GM21360 (cell line): ENCODE data around the gene TCEA3.
"Not testable (repeated sequence)": the region's sequence is repeated elsewhere in the genome, so short reads cannot be mapped to it uniquely, and the experiment has no call there.

ENCODE experiments used
- ATAC-seq: cut with Tn5 transposase; IDR thresholded peaks from one replicate; pipeline ENCODE4 v1.9.1; 2021; ENCODE audit warnings: mild to moderate bottlenecking, moderate library complexity; ENCODE audit not compliant: unreplicated experiment

TCEA3 gene

DNA sequence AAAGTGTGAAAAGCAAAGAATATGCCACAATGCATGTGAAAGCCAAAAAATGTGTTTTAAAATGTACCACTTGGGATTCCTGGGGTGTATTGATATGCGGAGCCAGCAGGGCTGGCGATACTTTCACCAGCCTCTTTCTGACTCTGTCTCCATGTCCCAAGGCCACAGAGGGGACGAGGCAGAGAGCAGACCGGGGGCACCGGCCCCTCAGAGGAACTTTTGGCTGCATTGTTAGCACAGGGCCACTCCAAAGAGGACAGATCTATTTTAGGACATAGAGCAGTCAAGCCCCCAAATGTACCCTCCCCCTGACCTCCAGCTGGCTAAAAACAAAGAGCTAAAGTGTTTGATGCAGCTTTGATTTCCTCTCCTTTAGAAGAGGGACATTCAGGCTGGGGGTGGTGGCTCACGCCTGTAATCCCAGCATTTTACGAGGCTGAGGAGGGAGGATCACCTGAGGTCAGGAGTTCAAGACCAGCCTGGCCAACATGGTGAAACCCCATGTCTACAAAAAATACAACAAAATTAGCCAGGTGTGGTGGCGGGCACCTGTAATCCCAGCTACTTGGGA lies 29.3 kb downstream of the TCEA3 start:
- ATAC-seq, result no peak

DNA sequence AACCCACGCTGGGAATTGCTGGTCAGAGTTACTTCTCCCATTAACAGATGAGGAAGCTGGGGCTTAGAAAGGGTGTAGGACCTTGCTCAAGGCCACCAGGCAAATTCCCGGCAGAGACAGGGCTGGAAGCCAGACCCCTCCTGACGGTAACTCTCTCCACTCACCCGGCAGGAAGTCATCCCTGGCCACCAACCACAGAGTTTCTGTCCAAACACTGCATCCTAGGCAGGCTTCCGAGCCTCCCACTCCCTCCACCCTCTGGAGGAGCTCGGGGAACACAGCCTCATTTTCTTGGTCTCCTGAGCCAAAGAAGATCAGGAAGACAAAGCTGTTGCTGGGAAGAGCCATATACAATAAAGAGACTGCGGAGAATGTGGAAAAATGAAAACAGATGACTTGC lies 29.9 kb downstream of the TCEA3 start:
- no peak for ATAC-seq

DNA sequence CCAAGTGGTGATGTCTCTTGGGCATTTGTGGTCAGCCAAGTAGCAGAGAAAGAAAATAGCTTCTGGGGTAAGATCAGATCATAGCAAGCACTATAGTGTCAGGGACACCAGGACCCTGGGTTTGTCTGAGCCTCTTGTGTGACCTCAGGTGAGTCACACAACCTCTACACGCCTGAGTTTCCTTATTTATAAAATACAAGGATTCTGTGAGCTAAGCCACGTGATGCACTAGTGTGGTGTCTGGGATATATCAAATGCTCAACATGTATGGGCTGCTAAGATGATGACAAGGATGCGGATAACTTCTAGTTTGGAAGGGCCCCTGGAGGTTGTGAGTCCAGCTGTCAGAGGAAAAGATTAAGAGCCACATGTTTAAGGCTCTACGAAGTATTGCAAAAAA lies 30.4 kb downstream of the TCEA3 start:
- ATAC-seq, result no peak

DNA sequence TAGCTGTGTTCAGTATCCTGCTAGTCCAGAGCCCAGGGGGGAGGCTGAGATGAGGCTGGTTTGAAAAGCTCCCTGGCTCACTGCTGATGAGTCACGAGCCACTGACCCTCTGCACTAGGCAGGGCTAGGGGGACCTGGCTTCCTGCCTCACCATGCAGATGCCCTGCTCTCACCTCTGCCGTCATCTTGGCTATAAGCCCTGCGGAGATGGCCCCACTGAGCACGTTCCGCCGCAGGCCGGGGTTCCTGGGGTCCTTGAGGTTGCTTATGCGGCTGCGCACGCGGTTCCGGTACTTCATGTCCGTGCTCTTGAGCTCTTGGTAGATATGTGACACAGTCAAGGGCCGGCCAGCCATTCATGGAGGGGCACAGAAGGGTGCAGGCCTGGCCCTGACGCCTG lies 30.8 kb downstream of the TCEA3 start:
- ATAC-seq, result no peak

DNA sequence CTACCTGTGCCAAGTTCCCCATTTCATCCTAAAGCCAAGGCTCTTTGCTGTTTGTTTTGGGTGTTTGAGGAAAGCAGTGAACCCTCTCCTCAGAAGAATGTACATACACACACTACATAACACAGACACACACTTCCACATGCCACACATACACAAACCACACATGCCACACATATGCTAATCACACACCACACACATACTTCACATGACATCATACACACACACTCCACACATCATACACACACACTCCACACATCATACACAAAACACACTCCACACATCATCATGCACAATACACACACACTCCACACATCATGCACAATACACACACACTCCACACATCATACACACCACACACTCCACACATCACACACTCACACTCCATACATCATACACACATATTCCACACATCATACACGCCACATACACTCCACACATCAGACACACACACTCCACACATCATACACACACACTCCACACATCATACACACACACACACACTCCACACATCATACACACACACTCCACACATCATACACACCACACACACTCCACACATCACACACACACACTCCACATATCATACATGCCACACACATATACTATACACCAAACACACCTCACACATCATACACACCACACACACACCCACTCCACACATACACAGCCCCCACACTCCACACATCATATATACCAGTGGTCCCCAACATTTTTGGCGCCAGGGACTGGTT lies 32.3 kb downstream of the TCEA3 start:
- ATAC-seq, result no peak

DNA sequence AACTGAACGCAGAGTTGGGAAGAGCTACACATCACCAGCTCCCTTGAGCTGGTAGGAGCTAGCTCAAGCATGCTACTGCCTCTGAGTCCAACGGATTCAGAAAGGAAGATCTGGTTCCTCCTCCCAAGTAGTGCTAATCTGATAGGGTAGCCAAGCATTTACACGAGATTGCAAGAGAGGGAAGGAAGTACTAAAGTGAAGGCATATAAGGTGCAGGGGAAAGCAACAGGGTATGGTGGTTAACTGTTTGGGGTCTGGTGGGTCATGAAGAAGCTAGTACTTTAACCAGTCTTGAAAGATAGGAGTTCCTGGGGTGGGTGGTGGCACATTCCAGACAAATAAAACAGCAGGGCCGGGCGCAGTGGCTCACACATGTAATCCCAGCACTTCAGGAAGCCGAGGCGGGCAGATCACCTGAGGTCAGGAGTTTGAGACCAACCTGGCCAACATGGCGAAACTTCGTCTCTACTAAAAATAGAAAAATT lies 34.7 kb downstream of the TCEA3 start:
- no peak for ATAC-seq

DNA sequence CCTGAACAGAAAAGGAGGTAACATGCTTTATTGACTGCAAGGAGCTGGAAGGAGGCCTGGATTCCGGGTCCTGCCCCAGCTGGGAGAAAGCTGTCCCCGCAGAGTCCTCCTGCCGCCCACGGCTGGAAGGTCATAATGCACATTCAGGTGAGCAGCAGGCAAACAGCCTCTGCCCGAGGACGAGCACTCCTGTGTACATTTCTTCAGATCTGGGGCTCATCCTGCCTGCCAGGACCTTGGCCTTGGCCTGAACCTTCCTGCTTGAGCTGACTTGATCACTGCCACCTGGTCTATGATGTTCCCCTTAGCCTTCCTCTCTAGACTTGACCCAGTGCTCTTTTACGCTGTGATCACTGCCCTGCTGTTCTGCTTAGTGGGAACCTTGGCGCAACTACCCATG lies 37.1 kb downstream of the TCEA3 start:
- no peak for ATAC-seq

DNA sequence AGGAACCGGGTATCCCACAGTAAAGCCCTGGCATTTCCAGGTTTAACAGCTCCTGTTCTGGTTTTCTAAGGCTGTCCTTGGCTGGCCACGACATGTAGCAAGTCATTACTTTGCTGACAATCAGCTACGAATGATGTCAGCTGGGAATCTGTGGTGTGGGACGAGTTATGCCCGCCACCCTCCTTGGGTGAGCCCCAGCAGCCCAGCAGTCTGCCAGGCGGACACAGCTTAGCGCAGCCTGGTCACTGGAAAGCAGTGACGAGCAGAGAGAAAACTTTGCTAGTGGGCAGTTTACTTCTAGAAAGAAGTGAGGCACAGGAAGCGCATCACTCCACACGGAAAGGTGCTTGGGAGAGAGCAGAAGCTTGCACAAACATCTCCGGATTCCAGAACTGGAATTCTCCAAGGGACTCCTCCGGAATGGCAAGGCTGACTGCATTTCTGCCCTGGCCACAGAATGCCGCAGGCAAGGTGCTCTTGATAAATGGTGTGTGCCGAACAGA lies 39.4 kb downstream of the TCEA3 start:
- ATAC-seq, result no peak

DNA sequence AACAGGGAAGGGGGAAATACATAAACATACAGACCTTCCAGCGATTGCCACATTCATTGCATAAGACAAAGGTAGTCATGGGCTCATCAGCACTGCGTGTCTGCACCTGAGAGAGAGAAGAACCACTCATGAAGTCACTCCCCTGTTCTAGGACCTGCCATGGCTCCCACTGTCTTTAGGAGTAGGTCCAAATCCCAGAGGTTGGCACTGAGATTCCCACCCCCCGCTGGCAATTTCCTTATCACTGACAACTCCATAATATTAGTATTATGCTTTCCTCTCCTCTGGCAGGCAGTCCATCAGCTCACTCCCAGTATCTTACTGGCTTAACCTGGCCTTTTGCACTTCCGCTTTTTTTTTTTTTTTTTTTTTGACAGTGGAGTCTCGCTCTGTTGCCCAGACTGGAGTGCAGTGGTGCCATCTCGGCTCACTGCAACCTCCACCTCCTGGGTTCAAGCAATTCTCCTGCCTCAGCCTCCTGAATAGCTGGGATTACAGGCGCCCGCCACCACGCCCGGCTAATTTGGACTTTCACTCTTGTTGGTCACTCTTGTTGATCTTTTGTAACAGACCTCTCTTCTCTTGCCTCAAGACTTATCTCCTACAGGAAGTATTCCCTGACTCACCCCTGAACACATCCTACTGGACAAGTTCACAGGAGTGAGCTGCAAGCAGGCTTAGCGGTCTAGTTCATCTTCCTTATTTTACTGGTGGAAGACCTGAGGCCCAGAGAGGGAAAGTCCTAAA lies 40.1 kb downstream of the TCEA3 start:
- no peak for ATAC-seq

DNA sequence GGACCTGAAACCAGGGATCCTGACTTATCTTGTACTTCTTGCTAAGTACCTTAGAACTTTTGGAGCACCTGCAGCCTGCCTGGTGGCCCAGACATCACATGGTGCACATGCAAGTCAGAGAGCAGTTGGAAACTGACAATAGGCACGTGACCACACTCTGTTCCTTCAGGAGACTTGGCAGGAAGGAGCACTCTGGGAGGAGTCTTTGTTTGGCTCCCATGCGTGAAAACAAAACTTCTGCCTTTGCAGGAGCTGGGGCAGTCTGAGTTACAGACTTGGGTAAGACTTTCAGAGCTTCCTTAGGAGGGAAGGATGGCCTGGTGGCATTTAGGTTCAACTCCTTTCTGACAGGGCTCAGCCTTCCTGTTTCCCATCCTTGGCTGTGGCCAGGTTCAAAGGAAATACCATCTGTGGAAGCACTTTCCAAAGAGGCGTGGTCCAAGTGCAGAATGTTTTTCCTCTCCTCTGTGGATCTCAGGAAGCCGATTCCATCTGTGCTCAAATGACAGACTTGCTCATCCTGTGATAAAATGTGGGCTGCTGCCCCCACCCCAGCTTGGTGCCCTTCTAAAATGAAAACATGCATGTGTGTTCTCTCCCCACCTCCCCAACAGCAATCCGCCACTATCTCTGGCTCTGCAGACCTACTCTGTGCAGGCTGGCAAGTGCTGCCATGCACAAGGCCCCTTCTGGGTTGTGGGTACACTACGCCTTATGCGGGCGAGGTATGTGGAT lies 40.8 kb downstream of the TCEA3 start:
- ATAC-seq, result no peak

DNA sequence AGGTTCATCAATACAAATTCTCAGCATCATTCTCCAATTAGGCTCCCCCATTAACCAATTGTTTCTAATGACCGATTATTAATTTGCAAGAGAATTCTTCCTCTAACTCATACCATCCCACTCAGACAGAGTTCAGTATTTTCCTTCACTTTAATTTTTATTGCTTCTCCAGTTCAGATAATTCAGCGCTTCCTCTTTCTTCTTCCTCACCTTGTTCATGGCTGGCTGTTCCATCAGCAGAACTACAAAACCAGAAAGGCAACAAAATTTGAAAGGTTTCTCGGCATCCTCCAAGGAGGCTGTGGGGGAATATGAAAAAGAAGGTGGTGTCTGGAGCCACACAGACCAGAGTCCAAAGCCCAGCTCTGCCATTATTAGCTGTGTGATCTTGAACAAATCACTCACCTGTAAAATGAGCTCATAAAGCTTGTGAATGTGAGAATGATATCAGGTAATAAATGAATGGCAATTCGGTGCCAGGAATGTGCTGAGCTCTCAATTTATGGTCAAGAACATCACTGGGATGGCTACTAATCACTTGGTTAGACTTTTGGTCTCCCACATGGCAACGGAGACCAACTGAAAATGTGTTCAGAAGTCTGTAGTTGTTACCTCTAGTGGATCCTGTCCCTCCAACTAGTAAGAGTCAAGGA lies 43.2 kb downstream of the TCEA3 start:
- no peak for ATAC-seq

DNA sequence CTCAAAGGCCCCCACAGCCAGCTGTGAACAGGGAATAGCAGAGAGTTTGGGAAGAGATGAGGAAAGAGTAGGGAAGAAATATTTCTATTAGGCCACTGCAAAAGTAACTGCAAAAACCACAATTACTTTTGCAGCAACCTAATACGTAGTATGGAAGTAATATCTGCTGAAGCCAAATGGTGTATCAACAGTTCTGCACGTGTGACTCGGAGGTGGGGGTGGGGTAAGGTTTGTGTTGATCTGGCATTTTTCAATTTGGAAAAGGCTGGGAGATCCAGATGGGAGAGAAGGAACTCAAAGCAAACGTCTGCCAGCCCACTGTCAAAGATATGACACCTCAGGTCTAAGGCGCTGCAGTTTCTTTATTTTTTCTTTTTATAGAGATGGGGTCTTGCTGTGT lies 43.8 kb downstream of the TCEA3 start:
- no peak for ATAC-seq

DNA sequence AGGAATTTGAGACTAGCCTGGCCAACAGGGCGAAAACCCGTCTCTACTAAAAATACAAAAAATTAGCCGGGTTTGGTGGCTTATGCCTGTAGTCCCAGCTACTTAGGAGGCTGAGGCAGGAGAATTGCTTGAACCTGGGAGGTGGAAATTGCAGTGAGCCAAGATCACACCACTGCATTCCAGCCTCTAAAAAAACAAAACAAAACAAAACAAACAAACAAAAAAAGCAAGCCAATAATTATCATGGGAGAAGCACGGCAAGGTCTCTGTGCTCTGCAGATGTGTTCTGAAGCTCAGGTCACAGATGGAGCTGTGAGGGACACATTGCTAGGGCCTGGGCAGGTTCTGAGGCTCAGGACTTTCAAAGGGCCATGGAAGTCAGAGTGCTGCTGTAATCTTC lies 44.3 kb downstream of the TCEA3 start:
- not testable (repeated sequence) for ATAC-seq

DNA sequence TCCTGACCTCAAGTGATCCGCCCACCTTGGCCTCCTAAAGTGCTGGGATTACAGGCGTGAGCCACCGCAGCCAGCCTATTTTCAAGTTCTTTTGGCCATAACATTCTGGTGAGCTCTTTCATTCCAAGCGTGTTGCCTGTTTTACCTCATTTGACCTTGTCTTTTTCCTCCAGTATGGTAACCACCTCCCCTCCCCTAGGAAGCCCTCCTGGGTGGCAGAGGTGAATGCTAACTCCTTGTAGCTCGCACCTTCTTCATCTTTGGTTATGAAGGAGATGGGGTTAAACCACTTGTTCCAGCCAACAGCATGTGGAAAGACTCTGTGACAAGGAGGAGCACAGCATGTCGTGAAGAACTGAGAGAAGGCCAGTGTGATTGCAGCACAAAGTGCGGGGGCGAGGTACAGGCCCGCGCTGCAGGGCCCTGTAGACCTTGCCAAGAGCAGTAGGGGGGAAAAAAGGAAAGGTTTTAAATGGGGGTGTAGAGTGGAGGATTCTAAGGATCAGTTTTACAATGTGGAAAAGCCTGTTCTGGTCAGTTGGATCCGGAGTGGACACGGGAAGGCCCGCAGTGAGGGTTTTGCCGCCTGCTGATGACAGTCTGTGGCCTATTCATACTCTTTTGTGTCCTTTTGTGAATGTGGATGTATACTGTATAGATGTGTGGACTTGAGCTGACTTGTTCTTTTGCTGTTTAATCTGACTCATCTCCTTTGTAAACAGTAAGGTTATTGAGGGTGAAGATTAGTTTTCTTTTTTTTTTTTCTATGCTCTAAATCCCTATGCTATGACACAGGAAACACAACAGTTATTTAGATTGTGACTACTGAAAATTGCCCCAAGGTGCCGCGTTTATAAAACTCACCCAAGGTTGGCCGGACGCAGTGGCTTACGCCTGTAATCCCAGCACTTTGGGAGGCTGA lies 47.4 kb downstream of the TCEA3 start:
- ATAC-seq, result no peak

DNA sequence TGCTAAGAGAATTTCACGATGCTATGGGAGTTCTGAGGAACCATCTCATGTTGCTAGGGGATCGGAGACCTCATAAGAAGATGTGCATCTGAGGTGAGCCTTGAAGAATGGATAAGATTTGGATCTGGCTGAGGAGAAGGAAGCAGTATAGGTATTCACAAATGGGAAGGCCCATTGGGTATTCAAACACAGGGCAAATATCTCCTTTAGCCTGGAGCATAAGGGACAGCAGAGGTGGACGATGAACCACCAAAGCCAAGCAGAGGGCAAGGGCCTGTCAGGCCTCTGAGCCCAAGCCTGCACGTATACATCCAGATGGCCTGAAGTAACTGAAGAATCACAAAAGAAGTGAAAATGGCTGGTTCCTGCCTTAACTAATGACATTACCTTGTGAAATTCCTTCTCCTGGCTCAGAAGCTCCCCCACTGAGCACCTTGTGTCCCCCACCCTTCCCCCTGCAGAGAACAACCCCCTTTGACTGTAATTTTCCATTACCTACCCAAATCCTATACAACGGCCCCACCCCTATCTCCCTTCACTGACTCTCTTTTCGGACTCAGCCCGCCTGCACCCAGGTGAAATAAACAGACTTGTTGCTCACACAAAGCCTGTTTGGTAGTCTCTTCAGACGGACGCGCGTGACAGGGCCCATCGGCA lies 50.3 kb downstream of the TCEA3 start:
- not testable (repeated sequence) for ATAC-seq

DNA sequence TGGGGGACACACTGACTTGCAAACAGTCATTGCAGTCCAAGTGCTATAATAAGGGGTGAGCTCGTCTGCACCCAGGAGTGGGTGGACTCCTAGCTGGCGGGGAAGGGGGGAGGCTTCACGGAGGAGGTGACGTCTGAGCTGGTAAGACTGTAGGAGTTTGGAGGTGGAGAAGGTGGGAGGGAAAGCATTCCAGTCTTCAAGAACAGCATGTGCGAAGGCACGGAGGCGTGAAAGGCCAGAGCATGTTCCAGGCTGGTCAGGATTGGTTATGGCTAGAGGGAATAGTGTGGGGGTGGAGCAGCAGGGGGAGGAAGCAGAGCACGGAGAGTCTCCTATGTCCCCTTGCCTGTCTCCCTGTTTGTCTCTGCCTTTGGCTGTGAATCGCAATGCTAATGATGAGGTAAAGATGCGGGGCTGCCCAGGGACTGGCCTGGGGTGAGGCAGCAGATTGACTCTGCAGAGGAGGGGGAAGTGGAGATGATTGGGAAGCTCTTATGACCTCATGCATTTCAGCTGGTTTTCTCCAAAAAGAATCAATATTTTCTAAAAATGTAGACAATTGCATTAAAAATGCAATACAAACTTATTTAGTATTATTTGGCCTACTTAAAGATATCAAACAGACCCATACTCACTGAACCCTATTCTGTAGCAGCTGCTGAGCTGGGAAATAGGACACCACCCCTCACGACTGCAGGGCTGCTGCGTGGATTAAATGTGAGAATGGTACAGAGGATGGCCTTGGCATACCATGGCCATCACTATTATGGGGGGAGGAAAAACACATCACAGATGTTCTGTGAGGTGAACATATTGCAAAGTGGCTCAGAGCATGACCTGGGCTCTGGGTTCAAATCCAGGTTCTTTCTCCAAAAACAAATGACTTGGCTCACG lies 52.3 kb downstream of the TCEA3 start:
- ATAC-seq, result no peak

DNA sequence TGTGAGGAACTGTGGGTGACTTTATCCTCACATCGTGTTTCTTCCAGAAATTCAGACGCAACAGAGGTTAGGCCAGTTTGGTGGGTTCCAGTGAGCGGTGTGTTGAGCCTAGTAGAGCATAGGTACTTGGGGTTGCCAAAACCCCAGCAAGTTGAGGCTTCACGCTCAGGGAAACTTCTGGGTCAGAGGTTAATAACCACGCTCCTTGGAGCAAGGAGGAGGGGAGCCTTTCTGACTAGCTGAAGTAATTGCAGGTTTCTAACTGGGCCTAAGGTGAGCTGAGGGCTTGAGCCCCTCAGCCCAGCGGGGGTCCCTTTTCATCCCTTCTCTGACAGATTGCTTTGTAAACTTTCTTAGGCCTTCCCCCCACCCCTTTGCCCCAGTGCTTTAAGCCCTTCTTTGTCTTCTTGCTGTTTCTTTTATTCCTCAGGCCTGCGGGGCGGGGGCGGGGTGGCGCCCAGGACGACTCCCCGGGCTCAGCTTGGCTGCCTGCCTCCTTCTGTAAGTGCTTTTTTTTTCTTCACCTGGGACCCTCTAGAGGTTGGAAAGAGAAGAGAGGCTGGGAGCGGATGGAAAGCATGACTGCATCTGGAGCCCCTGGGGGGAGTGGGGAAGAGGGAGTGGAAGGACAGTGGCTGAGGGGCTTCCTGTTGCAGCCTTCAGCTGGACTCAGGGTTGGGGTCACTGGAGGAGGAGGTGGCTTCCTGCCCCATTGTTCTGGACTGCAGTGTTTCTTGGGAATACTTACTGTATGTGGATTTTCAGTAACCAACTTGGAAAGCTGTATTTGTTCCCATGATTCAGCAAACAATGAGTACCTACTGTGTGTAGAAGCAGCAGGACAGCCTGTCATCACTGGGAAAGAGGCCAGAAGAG lies 53.6 kb downstream of the TCEA3 start:
- no peak for ATAC-seq
